Measurements from ENCODE around the gene HRH2.
A peak's percentile ranks its signal among the peaks of the same experiment; 100 is the strongest.
"Not testable (repeated sequence)": the region's sequence is repeated elsewhere in the genome, so short reads cannot be mapped to it uniquely, and the experiment has no call there.

HRH2 gene, protein sequence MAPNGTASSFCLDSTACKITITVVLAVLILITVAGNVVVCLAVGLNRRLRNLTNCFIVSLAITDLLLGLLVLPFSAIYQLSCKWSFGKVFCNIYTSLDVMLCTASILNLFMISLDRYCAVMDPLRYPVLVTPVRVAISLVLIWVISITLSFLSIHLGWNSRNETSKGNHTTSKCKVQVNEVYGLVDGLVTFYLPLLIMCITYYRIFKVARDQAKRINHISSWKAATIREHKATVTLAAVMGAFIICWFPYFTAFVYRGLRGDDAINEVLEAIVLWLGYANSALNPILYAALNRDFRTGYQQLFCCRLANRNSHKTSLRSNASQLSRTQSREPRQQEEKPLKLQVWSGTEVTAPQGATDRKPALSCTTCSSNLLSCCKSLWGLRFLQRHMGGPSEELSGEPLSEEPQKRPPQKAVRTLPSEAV

DNA sequence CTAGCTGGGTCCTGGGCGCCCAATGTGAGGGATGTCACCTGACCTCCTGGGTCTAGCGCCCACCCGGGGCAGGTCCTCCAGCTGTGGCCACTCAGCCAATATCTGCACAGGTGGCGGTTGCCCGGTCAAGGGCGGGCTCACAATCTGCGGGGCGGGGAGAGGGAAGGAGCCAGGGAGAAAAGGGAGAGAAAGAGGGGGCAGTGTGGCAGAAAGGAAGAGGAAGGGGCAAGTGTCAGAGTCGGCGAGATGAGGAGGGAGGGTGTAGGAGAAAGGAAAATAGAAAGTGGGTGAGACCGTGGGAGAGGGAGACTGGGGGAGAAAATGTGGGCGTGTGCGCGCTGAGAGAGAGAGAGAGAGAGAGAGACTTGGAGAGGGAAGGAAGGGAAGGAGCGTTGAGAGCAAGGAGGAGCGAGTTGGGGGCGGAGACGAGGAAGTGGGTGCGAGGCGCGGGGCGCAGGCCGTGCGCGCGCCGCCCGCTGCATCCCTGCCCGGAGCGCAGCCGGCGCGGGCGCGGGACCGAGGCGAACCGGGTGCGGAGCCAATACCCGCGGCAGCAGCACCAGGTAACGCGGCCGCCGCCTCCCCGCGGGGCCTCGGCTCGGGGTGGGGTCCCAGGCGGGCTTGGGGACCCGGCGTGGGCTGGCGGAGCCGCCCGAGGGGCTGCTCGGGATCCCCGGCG, at the start of gene HRH2:
HRH2 (plus strand) TSS at position 479 of the 679 bp plus-strand sequence. CDS start 25,163 bp downstream, outside the sequence.
- DNase-seq: peak; percentile 81

DNA sequence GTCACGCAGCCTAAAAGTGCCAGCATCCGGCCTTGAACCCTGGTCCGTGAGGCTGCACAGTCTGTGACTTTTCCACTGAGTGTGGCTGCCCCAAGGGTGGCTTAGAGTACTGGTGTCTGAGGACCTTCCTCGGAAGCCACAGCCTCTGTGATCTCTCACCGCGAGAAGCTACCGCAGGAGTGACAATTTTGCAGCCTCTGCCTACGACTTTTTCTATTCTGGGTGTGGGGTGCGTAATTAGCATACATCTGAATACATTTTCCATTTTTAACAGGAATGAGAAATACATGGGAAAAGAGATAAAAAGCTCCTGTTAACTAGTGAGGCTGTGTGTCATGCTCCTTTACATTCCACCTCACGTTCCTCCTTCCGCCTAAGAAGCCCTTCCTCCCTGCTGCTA, 48.3 kb upstream of the HRH2 start:
- peak; percentile 66 for DNase-seq

DNA sequence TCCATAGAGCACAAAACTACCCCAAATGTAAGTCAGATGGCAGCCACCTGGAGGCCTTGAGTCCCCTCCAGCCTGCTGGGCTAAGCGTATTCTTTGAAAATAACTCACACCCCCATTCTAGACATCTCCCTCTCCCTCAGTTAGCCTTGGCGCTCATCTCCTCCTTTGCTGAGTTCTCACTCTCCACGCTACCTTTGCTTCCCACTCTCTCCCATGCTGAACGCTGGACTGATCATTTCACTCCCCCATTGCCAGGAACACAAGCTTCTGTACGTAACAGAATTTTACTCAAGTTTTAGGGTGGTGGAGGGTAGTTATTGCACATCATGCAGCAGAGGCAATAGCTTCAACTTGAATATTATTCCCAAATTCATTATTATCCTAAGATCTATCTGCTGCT, 47.5 kb upstream of the HRH2 start:
- DNase-seq: no peak

DNA sequence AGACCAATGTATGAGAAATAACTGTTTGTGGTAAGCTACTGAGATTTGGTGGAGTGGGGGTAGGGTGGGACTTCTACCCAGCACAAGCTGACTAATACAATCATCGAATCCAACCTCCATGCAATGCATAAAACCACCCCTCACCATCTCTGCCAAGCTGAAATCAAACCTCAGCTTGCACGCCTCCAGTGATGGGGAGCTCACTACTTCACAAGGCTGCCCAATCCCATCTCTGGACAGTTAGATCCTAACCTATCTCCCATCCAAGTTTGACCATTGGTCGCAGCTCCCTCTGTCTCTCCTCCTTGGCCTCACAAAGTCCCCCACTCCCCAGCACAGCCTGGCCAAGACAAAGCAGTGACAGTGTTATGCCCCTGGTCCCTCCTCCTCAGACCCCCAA, 47.0 kb upstream of the HRH2 start:
- no peak for DNase-seq

DNA sequence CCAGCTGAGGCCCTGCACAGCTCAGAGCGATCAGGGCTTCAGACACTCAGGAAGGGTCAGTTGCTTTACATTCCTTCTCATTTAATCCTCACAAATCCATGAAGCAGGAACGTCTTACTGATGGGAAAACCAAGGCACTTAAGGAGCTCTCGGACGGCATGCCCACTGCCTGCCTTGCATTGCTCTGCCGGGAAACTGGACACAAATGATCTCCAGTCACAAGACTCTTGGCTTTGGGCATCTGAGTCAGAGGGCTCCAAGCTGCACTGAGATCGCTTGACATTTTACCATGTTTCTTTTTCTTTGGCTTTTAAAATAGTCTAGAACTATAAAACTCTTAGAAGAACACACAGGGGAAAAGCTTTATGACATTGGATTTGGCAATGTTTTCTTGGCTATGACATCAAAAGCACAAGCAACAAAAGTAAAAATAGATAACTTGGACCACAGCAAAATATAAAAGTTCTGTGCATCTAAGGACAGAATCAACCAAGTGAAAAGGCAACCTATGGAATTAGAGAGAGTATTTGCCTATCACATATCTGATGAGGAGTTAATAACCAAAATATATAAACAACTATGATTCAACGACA, 43.6 kb upstream of the HRH2 start:
- DNase-seq: no peak

DNA sequence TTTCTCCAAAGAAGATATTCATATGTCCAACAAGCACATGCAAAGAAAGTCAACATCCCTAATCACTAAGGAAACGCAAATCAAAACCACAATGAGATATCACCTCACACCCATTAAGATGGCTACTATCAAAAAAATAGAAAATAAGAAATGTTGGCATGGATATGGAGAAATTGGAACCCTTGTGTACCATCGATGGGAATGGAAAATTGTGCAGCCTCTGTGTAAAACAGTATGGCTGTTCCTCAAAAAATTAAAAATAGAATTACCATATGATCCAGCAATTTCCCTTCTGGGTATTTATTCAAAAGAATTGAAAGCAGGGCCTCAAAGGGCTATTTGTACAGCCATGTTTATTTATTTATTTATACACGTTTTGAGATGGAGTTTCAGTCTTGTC, 43.0 kb upstream of the HRH2 start:
- DNase-seq: no peak

DNA sequence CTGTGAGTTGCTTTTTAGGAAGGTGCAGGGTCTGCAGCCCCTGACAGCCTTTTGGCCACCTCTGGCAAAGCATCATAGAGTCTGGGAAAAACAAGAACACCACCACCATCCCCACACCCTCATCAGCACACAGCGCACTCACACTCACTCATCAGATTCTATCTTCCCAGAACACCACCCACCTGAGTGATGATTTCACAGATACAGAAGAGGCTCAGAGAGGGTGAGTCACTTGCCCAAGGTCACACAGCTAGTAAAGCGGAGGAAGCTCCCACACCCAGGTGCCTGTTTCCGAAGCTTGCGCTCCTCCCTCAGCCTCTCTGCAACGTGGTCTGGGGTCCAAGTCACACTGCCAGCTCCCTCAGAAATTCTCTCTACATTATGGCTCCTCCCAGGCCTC, 41.8 kb upstream of the HRH2 start:
- DNase-seq: peak; percentile 50

DNA sequence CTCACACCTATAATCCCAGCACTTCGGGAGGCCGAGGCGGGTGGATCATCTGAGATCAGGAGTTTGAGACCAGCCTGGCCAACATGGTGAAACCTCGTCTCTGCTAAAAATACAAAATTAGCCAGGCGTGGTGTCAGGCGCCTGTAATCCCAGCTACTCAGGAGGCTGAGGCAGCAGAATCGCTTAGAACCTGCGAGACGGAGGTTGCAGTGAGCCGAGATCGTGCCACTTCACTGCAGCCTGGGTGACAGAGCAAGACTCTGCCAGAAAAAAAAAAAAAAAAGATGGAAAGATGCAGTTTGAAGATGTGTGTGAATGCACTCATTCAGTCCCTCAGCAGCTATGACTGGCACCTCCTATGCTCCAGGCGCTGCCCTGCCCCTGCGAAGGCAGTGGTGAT, 41.3 kb upstream of the HRH2 start:
- not testable (repeated sequence) for DNase-seq

DNA sequence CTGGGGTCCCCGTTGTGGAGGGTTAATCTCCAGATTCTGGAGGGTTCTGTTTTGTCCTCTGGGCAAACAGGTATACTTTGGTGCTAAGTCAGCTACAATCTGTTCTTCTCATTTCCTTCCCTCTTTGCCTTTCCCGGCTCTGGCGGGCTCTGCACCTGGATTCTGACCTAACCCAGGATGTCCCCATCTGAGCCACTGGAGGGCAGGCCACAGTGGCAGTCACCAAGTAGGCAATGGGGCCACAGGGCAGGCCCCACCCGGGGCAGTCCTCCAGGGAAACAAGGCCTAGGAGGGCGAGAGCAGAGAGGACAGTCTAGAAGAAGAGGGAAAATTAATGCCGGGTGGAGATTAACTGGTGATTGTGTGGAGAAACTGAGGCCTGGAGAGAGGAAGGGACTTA, 40.4 kb upstream of the HRH2 start:
- peak; percentile 21 for DNase-seq

DNA sequence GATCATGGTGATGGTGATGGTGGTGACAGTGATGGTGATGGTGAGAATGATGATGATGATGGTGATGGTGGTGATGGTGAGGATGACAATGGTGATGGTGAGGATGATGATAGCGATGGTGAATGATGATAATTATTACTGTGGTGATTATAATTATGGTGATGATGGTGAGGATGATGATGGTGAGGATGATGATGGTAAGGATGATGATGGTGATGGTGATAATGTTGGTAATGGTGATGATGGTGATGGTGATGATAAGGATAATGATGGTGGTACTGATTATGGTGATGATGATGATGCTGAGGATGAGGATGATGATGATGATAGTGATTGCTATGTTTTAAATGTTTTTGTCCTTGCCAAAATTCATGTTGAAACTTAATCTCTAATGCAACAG, 37.3 kb upstream of the HRH2 start:
- DNase-seq: no peak

DNA sequence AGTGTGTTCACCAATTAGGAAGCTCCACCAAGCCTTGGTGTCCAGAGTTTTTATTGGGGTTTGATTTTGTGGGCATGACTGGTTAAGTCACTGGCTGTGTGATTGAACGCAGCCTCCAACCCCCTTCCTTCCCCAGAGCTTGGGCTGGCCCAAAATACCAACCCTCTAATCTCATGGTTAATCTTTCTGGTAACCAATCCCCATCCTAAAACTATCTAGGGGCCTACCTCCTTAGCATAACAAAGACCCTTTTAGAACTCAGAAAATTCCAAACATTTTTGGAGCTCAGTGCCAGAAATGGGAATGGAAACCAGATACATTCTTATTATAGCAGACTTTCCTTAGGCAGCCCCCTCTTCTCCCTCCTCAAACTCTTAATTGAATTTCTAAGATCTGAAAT, 35.9 kb upstream of the HRH2 start:
- DNase-seq: no peak

DNA sequence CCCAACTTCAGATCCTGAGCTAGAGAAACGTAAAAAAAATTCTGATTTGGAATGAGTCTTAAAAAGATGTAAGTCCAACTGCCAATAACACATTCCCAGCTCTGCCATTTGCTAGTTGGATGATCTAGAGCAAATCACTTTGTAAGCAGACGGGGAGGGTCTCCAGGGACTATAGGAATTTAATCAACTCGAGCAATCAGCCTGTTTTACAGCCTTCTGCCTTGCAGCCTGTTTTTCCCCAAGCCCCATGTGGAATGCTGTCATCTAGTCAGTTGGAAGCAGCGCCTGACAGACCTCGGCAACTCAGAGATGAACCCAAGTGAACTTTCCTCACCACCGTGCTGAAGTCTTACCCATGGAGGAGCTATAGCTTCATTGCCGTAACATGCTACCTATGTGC, 34.8 kb upstream of the HRH2 start:
- no peak for DNase-seq

DNA sequence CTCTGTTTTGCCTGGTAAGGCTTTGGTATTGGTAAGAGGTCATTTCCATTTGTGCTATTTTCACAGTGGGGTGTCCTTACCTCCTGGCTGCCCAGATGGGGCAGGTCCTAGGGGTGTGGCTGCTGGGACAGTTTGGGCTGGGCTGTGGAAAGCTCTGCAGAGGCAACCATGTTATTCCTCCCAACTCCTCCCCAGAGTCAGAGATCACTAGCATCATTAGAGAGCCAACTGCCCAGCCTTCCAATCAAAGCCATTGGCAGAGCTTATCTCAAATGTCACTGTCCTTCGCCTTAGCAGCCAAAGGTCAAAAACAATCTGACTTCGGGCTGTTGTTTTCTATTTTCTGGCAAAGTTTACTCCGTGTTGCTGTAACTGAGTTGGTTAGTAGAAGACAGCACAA, 33.6 kb upstream of the HRH2 start:
- DNase-seq: no peak

DNA sequence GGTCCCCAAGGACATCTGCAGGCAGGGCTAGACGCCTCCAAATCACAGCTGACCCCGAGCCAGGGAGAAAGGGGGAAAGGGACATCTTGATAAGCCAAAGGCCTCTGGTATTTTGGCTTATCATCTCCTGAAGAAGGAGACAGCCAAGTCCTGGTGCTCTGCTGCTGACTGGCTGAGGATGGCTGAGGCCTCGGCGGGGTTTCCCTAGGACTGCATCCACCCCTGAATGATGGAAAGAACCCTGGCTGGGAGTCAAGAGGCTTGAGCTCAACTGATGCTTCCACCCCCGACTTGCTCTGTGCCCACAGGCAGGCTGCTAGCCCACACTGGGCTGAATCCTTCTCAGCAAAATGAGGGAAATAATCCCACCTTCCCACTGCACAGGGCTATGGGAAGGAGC, 30.9 kb upstream of the HRH2 start:
- DNase-seq: no peak

DNA sequence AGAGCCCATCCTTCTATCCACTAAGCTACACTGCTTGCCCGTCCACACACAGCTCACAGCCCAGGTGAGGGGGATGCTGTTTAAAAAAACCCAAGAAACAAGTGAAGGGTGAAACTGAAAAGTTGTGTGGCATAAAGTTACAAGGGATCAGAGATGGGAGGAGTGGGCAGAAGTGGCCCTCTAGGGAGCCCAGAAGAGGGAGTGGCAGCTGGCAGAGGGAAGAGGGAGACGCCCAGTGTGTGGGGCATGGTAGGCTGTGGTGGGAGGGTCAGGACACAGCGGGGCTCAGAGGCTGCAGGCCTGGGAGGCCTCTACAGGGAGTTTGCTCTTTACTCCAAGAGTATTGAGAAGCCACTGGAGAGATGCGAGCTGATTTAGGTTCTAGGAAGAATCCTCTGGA, 30.1 kb upstream of the HRH2 start:
- DNase-seq: no peak

DNA sequence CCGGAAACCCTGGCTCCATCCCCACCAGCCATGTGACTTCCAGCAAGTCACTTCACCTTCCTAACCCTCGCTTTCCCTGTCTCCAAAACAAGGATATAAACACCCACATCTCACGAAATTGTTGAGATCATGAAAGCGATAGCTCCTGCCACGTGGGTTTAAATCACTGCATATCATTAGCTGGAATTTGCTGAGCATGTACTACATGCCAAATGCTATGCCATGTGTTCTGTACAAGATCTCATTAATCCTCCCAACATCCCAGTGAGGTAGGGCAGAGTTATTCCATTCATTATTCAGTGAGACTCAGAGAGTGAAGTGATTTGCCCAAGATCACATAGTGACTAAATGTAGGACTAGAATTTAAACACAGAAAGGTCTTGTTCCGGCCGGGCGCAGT, 29.2 kb upstream of the HRH2 start:
- no peak for DNase-seq

DNA sequence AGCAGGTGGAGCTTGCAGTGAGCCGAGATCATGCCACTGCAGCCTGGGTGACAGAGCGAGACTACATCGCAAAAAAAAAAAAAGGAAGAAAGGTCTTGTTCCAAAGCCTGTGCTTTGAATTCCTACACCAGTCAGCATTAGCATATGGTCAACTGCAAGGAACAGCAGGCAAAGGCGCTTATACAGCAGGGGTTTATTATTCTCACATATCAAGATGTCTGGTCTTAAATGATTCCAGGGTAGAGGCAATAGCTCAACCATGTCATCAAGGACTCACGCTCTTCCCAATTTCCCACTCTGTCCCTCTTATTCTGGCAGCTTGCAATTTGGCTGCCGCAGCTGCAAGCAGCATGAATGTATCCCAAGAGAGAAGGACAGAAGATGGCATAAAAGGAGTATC, 28.6 kb upstream of the HRH2 start:
- DNase-seq: no peak

DNA sequence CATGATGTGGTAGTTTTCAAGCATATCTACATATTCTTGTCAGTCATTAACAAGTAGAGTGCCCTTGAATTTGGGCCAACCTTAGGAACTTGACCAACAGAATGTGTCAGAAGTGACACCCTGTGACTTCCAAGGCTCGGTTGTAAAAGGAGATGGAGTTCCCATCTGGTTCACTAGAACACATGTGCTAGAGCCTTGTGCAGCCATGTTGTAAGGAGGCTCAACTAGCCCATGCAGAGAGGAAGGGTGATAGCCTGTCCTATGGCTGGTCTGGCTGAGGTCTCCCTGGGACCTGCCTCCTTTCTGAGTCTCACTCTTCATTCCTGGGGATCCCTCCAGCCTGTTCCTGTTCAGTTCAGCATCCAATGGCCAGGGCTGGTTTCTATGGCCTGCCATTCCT, 28.1 kb upstream of the HRH2 start:
- no peak for DNase-seq

DNA sequence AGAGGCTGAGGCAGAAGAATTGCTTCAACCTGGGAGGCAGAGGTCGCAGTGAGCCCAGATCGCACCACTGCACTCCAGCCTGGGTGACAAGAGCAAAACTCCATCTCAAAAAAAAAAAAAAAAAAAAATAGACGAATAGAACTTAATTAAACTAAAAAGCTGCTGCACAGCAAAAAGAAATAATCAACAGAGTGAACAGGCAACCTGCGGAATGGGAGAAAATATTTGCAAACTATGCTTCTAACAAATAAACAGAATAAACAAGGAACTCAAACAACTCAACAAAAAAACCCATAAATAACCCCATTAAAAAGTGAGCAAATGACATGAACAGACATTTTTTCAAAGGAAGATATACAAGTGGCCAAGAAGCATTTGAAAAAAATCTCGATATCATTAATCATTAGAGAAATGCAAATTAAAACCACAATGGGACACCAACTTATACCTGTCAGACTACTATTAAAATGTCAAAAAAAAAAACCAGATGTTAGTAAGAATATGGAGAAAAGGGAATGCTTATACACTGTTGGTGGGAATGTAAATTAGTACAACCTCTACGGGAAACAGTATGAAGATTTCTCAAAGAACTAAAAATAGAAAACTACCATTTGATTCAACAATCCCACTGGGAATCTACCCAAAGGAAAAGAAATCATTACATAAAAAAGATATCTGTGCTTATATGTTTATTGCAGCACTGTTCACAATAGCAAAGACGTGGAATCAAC, 21.9 kb upstream of the HRH2 start:
- DNase-seq: no peak

DNA sequence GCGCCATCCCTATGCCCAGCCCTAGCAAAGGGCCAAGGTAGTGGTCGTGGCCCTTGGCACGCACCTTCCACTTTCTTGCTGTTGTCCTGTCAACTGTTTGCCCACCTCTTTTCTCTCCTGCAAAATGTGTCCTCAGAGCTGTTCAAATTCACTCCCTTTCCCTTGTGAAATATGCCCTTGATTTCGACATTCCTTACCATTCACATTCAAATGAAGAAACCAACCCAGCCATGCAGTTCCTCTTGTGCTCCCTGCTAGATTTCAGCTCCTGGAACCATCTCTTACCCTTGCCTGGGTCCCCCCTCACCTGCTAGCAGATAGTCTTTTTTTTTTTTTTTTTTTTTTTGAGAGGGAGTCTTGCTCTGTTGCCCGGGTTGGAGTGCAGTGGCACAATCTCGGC, 19.6 kb upstream of the HRH2 start:
- DNase-seq: no peak

DNA sequence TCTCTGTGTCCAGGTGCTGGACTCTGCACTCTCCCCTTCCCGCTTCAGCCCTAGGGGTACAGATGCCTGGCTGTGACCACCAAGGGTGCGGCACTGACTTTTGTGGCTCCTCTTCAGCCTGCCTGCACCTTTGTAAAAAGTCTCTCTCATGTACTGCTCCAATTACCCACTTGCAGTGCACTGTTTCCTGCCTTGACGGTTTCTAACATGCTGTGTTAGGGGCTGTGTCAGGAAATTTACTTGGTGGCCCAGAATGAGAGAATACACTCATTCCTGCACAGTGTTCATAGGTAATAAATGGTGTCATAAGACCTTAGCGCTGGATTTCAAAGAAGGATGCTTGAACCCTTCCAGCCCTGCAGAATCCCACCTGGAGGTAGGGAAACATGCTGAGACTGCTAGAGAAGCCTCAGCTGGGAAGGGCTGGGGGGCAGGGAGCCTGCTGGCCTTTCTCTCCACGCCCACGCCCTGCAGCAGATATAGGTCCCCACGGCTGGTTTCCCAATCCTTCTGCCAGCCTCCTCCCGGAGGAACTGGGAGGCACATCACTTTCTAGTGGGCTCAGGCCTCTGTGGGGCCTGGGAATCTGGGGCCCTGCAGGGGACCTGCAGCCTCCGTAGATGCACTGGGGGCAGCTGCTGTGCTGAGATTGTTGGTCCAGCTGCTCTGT, 17.6 kb upstream of the HRH2 start:
- DNase-seq: no peak

DNA sequence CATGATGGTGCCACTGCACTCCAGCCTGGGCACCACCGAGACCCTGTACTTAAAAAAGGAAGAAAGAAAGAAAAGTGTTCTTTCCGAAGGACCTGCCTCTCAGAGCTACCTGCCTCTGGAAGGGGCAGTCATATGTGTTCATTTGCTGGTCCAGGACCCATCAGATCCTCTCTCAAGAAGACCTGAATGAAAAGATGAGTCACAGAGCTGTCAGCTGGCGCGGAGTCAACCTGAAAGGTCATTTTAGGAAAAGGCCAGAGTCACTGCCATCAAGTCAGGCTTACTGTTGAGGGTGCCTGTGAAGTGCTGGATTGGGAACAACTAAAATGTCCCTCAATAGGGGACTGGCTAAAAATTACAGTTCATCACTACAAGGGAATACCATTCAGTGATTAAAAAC, 14.9 kb upstream of the HRH2 start:
- no peak for DNase-seq

DNA sequence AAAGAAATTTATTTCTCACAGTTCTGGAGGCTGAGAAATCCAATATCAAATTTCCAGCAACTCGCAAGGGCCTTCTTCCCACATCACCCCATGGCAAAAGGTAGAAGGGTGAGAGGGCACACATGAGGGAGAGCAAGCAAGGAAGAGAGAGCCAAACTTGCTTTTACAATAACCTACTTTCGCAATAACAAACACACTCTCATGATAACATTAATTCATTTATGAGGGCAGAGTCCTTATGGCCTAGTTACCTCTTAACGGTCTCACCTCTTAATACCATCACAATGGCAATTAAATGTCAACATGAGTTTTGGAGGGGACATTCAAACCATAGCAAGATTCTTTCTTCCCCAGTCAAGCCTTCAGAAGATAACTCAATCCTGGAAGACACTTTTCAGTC, 11.6 kb upstream of the HRH2 start:
- DNase-seq: no peak

All from stimulated activated CD4-positive, alpha-beta T cell treated with anti-CD3 and anti-CD28 coated beads, Interleukin-15, amount 100 ng/mL, for 24 hours (primary cell).